Breast epithelium (tissue), 4 donors: Measurements from ENCODE around the gene EID2B. TPM values are rescaled to one million over a fixed set of nuclear protein-coding genes. Genes with fewer than 3 reads are reported as not detected.

Experiments used
- DNase-seq, 2 donors: peaks; one replicate each; pipeline ENCODE4 v3.0.0-alpha.2; 2019; ENCODE audit warnings: low spot score in 2 of 2
- H3K27ac ChIP-seq, 2 donors: fragments of 200-600 bp; sonication (generic) in 1 of 2; one replicate each; pipeline ENCODE4 v1.5.1; 2016 to 2019; ENCODE audit warnings: mild to moderate bottlenecking in 1 of 2
- H3K27me3 ChIP-seq, 2 donors: fragments of 200-600 bp; sonication (generic) in 1 of 2; one replicate each; pipeline versions ENCODE4 v1.5.1 to v1.6.0; 2017 to 2019; ENCODE audit warnings: control low read depth in 1 of 2, mild to moderate bottlenecking in 1 of 2
- H3K36me3 ChIP-seq: fragments of 200-600 bp; one replicate; pipeline ENCODE4 v1.5.1; 2019
- H3K4me1 ChIP-seq, 2 donors: fragments of 200-600 bp; sonication (generic); one replicate each; pipeline ENCODE4 v1.5.1; 2016 to 2019; ENCODE audit warnings: control low read depth in 1 of 2
- H3K4me3 ChIP-seq, 3 donors: fragments of 200-600 bp; sonication (generic); 1 replicate in 2 of 3; 2 replicates in 1 of 3; pipeline ENCODE4 v1.5.1; 2016 to 2019; ENCODE audit warnings: mild to moderate bottlenecking in 3 of 3, moderate library complexity in 2 of 3
- H3K9me3 ChIP-seq, 2 donors: fragments of 200-600 bp; sonication (generic) in 1 of 2; one replicate each; pipeline ENCODE4 v1.5.1; 2016 to 2019; ENCODE audit warnings: control low read depth in 1 of 2
- POLR2A ChIP-seq: fragments of 450-650 bp; IDR thresholded peaks from one replicate; pipeline ENCODE4 v1.6.1; 2016; ENCODE audit warnings: antibody characterized with exemption, mild to moderate bottlenecking, moderate library complexity
- POLR2AphosphoS5 ChIP-seq, 3 donors: sonication (generic); formaldehyde crosslinking; IDR thresholded peaks; one replicate each; pipeline ENCODE4 v1.6.1; 2017; ENCODE audit warnings: antibody characterized with exemption in 3 of 3
- intact Hi-C: fragments of 100-400 bp; cut with DNase I; formaldehyde crosslinking; loops from one replicate; pipeline ENCODE4 v1.15.1; 2023; ENCODE audit warnings: low total_unique reads
- total RNA-seq, 3 donors: library from RNA; depleted of rRNA; stranded (reverse); fragments of >200 nt; gene quantifications; one replicate each; pipeline ENCODE4 v1.1.0, GENCODE V29; 2016
- TF ChIP-seq, protein P1 (sequence below), 3 donors: fragments of 450-650 bp; IDR thresholded peaks; one replicate each; pipeline ENCODE4 v1.5.1; 2016 to 2017; ENCODE audit warnings: antibody characterized with exemption in 3 of 3, mild to moderate bottlenecking in 3 of 3, moderate library complexity in 3 of 3

EID2B gene
- total RNA-seq, 3 donors from 2014 or later = 3.4 to 5.6 (median 4.3) TPM

DNA sequence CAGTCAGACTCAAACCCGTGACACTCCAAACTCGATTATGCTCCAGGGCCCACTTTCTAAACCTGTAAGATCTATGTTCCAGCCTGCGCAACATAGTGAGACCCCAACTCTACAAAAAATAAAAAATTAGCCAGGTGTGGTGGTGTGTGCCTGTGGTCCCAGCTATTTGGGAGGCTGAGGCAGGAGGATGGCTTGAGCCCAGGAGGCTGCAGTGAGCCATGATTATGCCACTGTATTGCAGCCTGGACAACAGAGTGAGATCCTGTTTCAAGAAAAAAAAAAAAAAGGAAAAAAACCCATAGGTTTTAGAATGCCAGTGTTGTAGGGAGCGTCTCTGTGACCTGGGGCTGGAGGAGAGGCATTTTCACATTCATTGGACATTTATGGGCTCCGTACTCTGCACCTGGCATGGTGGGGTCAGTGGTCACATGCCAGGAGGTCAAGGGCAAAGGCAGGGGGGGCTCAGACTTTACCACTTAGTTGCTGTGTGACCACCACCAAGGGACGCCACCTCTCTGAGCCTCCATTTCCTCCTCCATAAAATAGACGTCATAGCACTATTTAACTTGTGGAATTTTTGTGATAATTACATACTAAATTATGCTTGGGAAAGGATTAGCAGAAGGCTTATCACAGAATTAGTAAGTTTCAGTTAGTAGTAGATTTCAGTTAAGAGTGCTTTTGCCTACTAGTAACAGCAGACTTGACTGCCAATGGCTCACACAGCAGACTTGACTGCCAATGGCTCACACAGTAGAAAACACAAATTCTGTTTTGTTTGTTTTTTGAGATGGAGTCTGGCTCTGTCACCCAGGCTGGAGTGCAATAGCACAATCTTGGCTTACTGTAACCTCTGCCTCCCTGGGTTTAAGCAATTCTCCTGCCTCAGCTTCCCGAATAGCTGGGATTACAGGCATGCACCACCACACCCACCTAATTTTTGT lies 11.8 kb downstream of the EID2B start:
- intact Hi-C loops = no loop called here
- H3K4me1 ChIP-seq = no peaks in the 10 kb centered on the region
- no peak overlapping the region for H3K27ac ChIP-seq
- no peak overlapping the region for H3K4me3 ChIP-seq
- H3K36me3 ChIP-seq = no peaks in the 10 kb centered on the region
- H3K27me3 ChIP-seq = peaks cover 1 to 6% of the 10 kb centered on the region in 2 donors
- no peaks in the 10 kb centered on the region for H3K9me3 ChIP-seq
- no peak for DNase-seq
- TF ChIP-seq POLR2A = no peak

GRCh38 chr19:39518975-39519374 lies 13.7 kb downstream of the EID2B start:
- intact Hi-C loops = no loop called here
- Histone ChIP-seq H3K36me3 (no peaks in the 10 kb centered on the region), H3K4me1 (peaks cover 0 to 2% of the 10 kb centered on the region in 2 donors), H3K27me3 (peaks cover 5 to 24% of the 10 kb centered on the region in 2 donors), H3K9me3 (no peaks in the 10 kb centered on the region), H3K4me3 (no peak overlapping the region), H3K27ac (no peak overlapping the region)
- DNase-seq = no peak
- TF ChIP-seq POLR2A (no peak), POLR2AphosphoS5 (IDR thresholded peaks at IDR 0.05) (no peak)
- TF ChIP-seq, protein P1, sequence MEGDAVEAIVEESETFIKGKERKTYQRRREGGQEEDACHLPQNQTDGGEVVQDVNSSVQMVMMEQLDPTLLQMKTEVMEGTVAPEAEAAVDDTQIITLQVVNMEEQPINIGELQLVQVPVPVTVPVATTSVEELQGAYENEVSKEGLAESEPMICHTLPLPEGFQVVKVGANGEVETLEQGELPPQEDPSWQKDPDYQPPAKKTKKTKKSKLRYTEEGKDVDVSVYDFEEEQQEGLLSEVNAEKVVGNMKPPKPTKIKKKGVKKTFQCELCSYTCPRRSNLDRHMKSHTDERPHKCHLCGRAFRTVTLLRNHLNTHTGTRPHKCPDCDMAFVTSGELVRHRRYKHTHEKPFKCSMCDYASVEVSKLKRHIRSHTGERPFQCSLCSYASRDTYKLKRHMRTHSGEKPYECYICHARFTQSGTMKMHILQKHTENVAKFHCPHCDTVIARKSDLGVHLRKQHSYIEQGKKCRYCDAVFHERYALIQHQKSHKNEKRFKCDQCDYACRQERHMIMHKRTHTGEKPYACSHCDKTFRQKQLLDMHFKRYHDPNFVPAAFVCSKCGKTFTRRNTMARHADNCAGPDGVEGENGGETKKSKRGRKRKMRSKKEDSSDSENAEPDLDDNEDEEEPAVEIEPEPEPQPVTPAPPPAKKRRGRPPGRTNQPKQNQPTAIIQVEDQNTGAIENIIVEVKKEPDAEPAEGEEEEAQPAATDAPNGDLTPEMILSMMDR (IDR thresholded peaks at IDR 0.05) = no peak

DNA sequence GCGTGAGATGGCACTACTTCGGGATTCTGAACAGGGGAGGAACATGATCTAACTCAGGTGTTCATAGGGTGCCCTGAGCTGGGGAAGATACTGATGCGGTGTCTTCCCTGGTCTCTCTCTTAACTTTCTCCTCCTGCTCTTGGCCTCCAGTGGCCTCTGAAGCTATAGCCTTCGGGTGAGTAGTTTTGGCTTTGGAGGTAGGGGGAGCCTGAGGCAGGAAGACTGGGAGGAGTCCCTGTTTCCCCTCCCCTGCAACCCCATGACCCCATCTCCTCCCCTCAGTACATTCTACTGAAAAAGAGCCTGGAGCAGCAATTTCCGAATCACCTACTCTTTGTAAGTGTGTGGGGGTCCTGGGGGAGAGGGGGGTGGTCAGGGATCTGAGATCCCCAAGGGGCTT lies 14.2 kb downstream of the EID2B start:
- H3K36me3 ChIP-seq = no peaks in the 10 kb centered on the region
- H3K4me1 ChIP-seq = peaks cover 0 to 2% of the 10 kb centered on the region in 2 donors
- H3K27me3 ChIP-seq = peaks cover 5 to 27% of the 10 kb centered on the region in 2 donors
- TF ChIP-seq POLR2A (no peak), POLR2AphosphoS5 (IDR thresholded peaks at IDR 0.05) (no peak)
- TF ChIP-seq, protein P1 (IDR thresholded peaks at IDR 0.05) = no peak
- intact Hi-C loops = no loop called here
- no peak overlapping the region for H3K4me3 ChIP-seq
- H3K27ac ChIP-seq = no peak overlapping the region
- H3K9me3 ChIP-seq = no peaks in the 10 kb centered on the region
- no peak for DNase-seq

- Histone ChIP-seq H3K9me3 (no peaks in the 10 kb centered on the region), H3K4me3 (no peak overlapping the region), H3K27me3 (peaks cover 5 to 32% of the 10 kb centered on the region in 2 donors), H3K4me1 (peaks cover 0 to 2% of the 10 kb centered on the region in 2 donors), H3K36me3 (no peaks in the 10 kb centered on the region), H3K27ac (no peak overlapping the region)
- no peak for DNase-seq
- TF ChIP-seq POLR2A = no peak
- TF ChIP-seq POLR2AphosphoS5 (IDR thresholded peaks at IDR 0.05) = no peak
- TF ChIP-seq, protein P1 (IDR thresholded peaks at IDR 0.05) = no peak
- intact Hi-C loops = no loop called here
Measured at GRCh38 chr19:39517432-39517831, 15.2 kb downstream of the EID2B start.

DNA sequence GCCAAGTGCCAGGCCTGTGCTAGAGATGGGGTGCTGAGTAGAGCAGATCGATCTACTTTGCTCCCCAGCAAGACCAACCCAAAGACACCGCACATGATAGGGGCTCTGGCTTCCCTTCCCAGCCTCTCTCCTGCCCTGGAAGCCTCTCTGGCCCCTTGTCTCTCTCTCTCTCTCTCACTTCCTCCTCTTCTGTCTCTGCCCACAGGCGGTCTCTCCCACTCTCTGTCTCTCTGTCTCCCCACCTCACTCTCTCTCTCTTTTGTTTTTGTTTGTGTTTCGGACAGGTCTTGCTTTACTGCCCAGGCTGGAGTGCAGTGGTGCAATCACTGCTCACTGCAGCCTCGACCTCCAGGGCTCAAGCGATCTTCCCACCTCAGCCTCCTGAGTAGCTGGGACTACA lies 16.4 kb downstream of the EID2B start:
- intact Hi-C loops = no loop called here
- H3K9me3 ChIP-seq = no peaks in the 10 kb centered on the region
- DNase-seq = no peak
- H3K27me3 ChIP-seq = peaks cover 5 to 34% of the 10 kb centered on the region in 2 donors
- TF ChIP-seq POLR2AphosphoS5 (IDR thresholded peaks at IDR 0.05) (no peak), POLR2A (no peak)
- TF ChIP-seq, protein P1 (IDR thresholded peaks at IDR 0.05) = no peak
- H3K27ac ChIP-seq = no peak overlapping the region
- H3K36me3 ChIP-seq = no peaks in the 10 kb centered on the region
- peak overlapping the region in 1 of 3 donors; percentile 65 for H3K4me3 ChIP-seq
- peaks cover 0 to 2% of the 10 kb centered on the region in 2 donors for H3K4me1 ChIP-seq
